ENCODE data around the gene SPOP.

The SPOP gene

DNA sequence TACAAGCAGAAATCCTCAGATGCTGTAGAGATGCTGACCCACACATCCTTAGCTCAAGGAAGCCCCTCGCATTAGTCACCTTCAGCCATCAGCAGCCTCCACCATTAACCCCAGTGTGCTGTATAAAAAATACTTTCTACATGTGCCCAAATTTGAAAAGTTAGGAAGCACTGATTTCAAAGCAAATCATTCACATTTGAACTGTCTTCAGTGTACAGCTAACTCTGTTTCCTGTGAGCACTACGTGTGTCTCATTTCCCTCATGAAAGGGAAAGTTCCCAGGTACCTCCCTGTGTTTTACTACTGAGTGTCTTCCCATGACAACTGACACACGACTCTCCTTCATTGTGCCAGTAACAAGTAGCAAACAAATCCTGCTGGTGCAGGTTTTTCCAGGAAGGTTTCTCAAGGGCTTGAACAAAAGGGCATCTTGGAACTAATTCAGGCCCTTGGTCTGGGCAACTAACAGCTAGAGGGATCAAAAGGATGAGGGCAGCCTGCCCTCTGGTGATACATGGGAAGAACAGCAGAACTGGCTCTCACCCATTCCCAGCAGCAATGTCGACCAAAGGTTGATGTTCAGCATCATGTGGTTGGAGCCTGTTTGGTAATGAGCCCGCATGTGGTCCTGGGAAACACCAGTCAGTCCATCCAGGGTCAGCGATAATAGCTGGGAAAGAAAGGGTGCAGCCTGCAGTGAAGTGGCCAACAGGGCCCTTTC is 25.8 kb upstream of the SPOP start:
- TF ChIP-seq TAF1 (IDR thresholded peaks at IDR 0.05; ENCODE audit: borderline replicate concordance, insufficient read depth, low read length): no peak
- no peak for TF ChIP-seq POLR2AphosphoS5 (IDR thresholded peaks at IDR 0.05; ENCODE audit: low read depth, low read length)
- no peak for TF ChIP-seq FOXP2 (optimal IDR thresholded peaks at IDR 0.05; ENCODE audit: borderline replicate concordance, extremely low read depth, extremely low read length, insufficient read depth)
- TF ChIP-seq, protein P1, sequence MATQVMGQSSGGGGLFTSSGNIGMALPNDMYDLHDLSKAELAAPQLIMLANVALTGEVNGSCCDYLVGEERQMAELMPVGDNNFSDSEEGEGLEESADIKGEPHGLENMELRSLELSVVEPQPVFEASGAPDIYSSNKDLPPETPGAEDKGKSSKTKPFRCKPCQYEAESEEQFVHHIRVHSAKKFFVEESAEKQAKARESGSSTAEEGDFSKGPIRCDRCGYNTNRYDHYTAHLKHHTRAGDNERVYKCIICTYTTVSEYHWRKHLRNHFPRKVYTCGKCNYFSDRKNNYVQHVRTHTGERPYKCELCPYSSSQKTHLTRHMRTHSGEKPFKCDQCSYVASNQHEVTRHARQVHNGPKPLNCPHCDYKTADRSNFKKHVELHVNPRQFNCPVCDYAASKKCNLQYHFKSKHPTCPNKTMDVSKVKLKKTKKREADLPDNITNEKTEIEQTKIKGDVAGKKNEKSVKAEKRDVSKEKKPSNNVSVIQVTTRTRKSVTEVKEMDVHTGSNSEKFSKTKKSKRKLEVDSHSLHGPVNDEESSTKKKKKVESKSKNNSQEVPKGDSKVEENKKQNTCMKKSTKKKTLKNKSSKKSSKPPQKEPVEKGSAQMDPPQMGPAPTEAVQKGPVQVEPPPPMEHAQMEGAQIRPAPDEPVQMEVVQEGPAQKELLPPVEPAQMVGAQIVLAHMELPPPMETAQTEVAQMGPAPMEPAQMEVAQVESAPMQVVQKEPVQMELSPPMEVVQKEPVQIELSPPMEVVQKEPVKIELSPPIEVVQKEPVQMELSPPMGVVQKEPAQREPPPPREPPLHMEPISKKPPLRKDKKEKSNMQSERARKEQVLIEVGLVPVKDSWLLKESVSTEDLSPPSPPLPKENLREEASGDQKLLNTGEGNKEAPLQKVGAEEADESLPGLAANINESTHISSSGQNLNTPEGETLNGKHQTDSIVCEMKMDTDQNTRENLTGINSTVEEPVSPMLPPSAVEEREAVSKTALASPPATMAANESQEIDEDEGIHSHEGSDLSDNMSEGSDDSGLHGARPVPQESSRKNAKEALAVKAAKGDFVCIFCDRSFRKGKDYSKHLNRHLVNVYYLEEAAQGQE (IDR thresholded peaks at IDR 0.05; ENCODE audit: insufficient read depth in 1 of 2, low read depth in 2 of 2, low read length in 2 of 2): no peak
- no peak for TF ChIP-seq SIN3A (IDR thresholded peaks at IDR 0.05; ENCODE audit: borderline replicate concordance, insufficient read depth, low read length)

DNA sequence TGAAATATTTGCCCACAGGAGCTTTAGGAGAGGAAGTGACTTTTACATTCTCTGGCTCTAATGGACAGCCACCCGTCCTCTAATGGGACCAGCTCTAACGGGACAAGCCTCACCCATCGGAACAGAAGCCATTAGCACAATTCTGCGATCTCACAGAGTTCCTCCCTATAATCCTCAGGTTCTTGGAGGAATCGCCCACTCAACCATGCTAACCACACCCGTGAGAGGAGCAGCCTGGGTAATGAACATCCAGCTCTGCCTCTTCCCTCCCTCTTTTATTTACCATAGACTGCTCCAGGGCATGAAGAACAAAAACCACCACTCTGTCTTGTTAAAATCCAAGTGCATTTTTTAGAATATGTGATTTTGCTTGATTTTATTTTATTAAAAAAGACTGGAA is 23.1 kb upstream of the SPOP start:
- TF ChIP-seq, protein P1 (IDR thresholded peaks at IDR 0.05; ENCODE audit: insufficient read depth in 1 of 2, low read depth in 2 of 2, low read length in 2 of 2): no peak
- TF ChIP-seq FOXP2 (optimal IDR thresholded peaks at IDR 0.05; ENCODE audit: borderline replicate concordance, extremely low read depth, extremely low read length, insufficient read depth): no peak
- no peak for TF ChIP-seq SIN3A (IDR thresholded peaks at IDR 0.05; ENCODE audit: borderline replicate concordance, insufficient read depth, low read length)
- no peak for TF ChIP-seq TAF1 (IDR thresholded peaks at IDR 0.05; ENCODE audit: borderline replicate concordance, insufficient read depth, low read length)
- TF ChIP-seq POLR2AphosphoS5 (IDR thresholded peaks at IDR 0.05; ENCODE audit: low read depth, low read length): no peak

DNA sequence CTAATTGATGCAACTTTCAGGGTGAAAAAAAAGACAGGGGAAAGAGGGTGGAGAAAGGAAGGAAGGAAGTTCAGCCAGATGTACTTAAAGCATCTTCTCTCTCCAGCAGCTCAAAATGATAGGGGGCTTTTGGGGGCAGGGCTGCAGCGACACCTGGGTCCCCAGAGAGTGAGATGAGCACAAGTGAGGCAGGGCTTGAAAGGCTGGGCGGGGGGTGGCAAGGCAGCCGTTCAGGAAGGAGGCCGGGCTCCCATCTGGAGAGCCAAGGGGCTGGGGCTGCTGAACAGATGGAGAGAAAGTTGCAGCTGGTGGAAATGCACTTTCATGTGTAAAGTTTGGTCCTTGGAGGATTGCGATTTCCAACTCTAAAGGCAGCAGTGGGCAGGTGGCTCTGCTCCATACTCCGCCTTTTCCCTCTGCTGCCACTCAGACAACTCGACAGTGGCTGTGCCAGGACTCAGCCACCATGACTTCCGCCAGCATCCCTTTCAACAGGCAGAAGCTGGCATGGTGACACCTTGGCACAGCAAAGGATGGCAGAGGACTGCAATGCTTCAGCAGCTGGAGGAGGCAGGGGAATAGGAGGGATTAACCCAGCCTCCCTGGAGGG is 22.2 kb upstream of the SPOP start:
- no peak for TF ChIP-seq TAF1 (IDR thresholded peaks at IDR 0.05; ENCODE audit: borderline replicate concordance, insufficient read depth, low read length)
- no peak for TF ChIP-seq POLR2AphosphoS5 (IDR thresholded peaks at IDR 0.05; ENCODE audit: low read depth, low read length)

DNA sequence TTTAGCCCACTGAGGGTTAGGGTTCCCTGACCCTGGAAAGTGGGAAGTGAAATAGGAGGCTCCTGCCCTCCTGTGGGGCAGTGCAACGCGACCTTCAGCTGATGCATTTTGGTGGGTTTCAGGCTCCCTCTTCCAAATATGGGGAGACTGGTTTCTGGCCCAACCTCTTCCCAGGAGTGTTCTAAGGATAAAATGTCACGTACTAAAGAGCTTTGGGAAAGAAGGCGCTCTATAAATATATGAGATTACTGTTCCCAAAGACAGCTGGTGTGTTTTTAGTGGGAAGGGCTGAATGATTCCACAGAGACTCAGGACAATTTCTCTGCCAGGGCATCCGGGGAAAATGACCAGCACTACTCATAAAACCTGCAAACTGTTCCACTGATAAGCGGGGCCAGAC is 20.1 kb upstream of the SPOP start:
- TF ChIP-seq FOXP2 (optimal IDR thresholded peaks at IDR 0.05; ENCODE audit: borderline replicate concordance, extremely low read depth, extremely low read length, insufficient read depth) (no peak), POLR2AphosphoS5 (IDR thresholded peaks at IDR 0.05; ENCODE audit: low read depth, low read length) (no peak)

DNA sequence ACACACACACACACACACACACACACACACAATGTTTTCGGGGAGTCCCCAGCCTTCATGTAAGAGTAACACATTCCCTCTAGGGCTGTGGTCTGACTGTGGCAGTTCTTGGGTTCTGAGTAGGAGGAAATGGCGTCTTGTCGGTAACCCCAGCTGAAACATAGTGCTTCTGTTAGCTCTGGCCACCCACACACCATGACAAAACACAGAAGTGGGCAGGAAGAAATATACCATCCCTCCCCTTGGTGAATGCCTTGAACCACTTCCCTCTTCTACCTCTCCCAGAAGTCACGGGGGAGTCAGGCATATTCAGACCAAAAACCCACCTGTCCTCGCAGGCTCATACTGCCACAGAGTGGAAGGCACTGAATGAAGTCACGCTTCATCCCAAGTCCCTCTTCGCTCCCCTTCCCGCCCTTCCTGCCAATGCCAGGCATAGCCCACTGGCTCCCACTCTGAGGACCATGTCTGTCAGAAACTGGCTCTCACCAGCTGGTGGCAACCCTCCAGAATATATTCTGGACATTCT is 18.4 kb upstream of the SPOP start:
- TF ChIP-seq FOXP2 (optimal IDR thresholded peaks at IDR 0.05; ENCODE audit: borderline replicate concordance, extremely low read depth, extremely low read length, insufficient read depth): no peak
- no peak for TF ChIP-seq TAF1 (IDR thresholded peaks at IDR 0.05; ENCODE audit: borderline replicate concordance, insufficient read depth, low read length)
- no peak for TF ChIP-seq POLR2AphosphoS5 (IDR thresholded peaks at IDR 0.05; ENCODE audit: low read depth, low read length)
- no peak for TF ChIP-seq SIN3A (IDR thresholded peaks at IDR 0.05; ENCODE audit: borderline replicate concordance, insufficient read depth, low read length)
- TF ChIP-seq, protein P1 (IDR thresholded peaks at IDR 0.05; ENCODE audit: insufficient read depth in 1 of 2, low read depth in 2 of 2, low read length in 2 of 2): no peak

DNA sequence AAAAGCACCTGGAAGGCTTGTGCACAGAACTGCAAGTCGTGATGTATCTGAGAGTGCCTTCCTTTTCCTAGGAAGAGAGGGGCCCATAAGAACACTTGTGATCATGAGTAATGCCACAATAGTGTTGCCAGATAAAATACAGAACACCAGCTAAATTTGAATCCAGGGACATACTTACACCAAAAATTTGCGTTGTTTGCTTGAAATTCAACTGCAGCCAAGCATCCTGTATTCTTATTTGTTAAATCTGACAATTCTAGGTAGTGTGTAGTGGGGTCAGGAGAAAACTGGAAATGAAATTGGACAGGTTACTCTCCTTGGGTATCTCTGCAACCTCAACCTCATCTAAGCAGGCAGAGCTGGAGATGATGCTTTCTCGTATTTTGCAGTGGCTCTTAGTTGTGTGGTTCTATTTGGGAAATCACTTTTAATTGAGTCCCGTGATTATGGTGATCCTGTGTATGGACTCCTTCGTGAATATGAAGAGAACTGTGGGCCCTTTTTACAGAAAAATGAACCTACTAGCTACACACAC is 17.9 kb upstream of the SPOP start:
- TF ChIP-seq SIN3A (IDR thresholded peaks at IDR 0.05; ENCODE audit: borderline replicate concordance, insufficient read depth, low read length): no peak
- TF ChIP-seq, protein P1 (IDR thresholded peaks at IDR 0.05; ENCODE audit: insufficient read depth in 1 of 2, low read depth in 2 of 2, low read length in 2 of 2): no peak
- TF ChIP-seq TAF1 (IDR thresholded peaks at IDR 0.05; ENCODE audit: borderline replicate concordance, insufficient read depth, low read length): no peak
- TF ChIP-seq FOXP2 (optimal IDR thresholded peaks at IDR 0.05; ENCODE audit: borderline replicate concordance, extremely low read depth, extremely low read length, insufficient read depth): no peak
- TF ChIP-seq POLR2AphosphoS5 (IDR thresholded peaks at IDR 0.05; ENCODE audit: low read depth, low read length): no peak
